Epithelial cell of proximal tubule (primary cell): ENCODE measurements around the gene ETS1. TPM values are rescaled to one million over a fixed set of nuclear protein-coding genes. Genes with fewer than 3 reads are reported as not detected.

Experiments
- DNase-seq: peaks from one replicate; pipeline ENCODE4 v3.0.0-alpha.2; 2011; ENCODE audit warnings: low read depth
- H3K4me3 ChIP-seq: 2 replicates; pipeline ENCODE4 v1.5.1; 2011; ENCODE audit warnings: low read depth, mild to moderate bottlenecking, low read length
- total RNA-seq: library from RNA; depleted of rRNA; stranded (reverse); fragments of >200 nt; gene quantifications from 2 replicates; pipeline ENCODE4 v1.2.3, GENCODE V29; 2015
- TF ChIP-seq, protein P1 (sequence below): conservative IDR thresholded peaks from 2 replicates; pipeline ENCODE4 v1.5.1; 2012; ENCODE audit warnings: low read depth, mild to moderate bottlenecking, low read length

ETS1 gene
- total RNA-seq, 1 donor from 2014 or later: 76.5 TPM

DNA sequence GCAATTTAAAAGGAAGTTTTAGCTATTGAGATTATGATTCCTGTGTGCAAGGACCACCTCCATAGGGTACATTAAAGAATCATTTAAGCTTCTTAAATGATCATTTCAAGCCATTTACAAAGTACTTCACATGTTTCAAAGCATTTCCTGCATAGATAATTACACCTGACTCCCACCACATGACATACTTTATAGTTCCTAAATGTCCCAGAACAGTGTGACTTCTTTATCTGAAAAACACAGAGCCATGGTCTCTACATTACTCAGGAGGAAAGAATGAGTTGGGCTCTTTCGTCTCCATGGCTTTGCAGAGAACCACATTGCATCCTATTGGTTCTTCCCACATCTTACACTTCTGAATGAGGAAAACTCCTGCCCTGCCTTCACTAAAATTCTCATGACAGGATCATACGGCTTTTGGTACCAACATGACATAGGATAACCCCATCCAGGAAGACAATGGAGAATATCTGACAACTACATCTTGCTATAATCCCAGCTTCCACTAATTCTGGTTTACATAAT, 88.6 kb downstream of the ETS1 start:
- H3K4me3 ChIP-seq: no peak overlapping the region
- DNase-seq: no peak
- TF ChIP-seq, protein P1, sequence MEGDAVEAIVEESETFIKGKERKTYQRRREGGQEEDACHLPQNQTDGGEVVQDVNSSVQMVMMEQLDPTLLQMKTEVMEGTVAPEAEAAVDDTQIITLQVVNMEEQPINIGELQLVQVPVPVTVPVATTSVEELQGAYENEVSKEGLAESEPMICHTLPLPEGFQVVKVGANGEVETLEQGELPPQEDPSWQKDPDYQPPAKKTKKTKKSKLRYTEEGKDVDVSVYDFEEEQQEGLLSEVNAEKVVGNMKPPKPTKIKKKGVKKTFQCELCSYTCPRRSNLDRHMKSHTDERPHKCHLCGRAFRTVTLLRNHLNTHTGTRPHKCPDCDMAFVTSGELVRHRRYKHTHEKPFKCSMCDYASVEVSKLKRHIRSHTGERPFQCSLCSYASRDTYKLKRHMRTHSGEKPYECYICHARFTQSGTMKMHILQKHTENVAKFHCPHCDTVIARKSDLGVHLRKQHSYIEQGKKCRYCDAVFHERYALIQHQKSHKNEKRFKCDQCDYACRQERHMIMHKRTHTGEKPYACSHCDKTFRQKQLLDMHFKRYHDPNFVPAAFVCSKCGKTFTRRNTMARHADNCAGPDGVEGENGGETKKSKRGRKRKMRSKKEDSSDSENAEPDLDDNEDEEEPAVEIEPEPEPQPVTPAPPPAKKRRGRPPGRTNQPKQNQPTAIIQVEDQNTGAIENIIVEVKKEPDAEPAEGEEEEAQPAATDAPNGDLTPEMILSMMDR: no peak

DNA sequence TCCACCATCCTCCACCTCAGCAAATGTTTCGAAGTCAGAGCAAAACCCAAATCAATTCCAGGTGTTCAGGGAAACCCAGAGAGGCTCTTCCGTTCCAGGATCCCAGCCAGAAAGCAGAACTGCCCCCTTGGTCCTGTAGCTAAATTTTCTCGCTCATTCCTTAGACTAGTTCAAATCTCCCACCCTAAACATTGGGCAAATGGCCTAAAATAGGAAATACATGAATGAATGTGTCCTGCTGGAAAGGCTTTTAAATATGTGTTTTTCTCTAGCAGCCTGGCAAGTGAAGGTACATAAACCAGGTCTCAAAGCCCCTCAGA, 89.6 kb downstream of the ETS1 start:
- H3K4me3 ChIP-seq: peak overlapping the region; percentile 27
- DNase-seq: no peak
- TF ChIP-seq, protein P1: no peak

DNA sequence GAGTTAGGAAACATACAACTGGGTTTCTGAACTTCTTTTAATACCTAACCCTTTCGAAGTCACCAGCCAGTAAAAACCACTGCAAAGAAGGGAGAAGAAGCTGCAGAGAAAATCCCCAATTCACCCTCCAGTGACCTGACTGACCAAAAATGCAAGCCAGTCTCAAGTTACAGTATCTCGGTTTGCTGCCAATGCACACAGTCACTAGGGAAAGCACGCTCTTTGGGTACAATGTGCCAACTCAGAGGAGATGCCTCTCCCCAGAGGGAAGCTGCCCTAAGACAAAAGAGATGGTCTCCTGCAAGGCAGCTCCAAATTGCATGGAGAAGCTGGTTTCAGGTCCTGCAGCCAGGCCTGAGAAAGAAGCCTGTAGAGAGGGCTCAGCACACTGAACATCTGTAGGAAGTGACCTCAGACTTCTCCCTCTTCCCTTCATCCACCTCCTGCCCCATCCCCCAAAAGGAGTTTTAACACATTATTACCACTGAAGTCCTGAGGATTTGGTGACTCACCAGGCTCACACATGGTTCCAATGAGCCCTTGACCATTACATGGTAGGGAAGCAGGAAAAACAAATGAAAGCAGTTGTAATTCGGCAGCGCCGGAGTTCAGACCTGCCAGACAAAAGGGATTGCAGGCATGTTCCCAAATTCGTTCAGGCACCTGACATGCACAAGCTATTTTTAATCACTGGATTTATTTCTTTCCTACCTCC, 90.1 kb downstream of the ETS1 start:
- peak; percentile 95 for DNase-seq

GRCh38 chr11:128496692-128497060, 90.7 kb downstream of the ETS1 start:
- H3K4me3 ChIP-seq: peak overlapping the region; percentile 0
- no peak for DNase-seq
- TF ChIP-seq, protein P1: no peak

More for the DNA sequence above, 90.1 kb downstream of the ETS1 start:
- H3K4me3 ChIP-seq: peak overlapping the region; percentile 27
- TF ChIP-seq, protein P1: no peak

DNA sequence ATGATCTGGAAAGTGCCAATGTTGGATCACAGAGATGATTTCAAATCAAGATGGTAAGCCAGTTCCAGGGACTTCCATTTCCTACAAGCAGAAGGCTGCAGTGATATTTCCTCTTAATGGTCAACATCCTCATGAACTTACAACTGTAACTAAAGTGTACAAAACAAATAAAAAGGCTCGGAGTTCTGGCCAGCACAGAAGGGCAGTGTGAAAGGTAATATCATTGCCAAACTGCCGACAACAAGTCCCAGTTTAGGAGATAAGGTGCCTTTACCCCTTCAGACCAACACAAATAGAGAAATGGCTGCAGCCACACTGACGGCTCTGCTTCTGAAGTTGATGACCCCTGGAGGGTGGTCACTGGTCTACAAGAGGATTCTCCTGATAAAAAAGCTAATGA, 91.1 kb downstream of the ETS1 start:
- TF ChIP-seq, protein P1: no peak
- H3K4me3 ChIP-seq: no peak overlapping the region
- no peak for DNase-seq

DNA sequence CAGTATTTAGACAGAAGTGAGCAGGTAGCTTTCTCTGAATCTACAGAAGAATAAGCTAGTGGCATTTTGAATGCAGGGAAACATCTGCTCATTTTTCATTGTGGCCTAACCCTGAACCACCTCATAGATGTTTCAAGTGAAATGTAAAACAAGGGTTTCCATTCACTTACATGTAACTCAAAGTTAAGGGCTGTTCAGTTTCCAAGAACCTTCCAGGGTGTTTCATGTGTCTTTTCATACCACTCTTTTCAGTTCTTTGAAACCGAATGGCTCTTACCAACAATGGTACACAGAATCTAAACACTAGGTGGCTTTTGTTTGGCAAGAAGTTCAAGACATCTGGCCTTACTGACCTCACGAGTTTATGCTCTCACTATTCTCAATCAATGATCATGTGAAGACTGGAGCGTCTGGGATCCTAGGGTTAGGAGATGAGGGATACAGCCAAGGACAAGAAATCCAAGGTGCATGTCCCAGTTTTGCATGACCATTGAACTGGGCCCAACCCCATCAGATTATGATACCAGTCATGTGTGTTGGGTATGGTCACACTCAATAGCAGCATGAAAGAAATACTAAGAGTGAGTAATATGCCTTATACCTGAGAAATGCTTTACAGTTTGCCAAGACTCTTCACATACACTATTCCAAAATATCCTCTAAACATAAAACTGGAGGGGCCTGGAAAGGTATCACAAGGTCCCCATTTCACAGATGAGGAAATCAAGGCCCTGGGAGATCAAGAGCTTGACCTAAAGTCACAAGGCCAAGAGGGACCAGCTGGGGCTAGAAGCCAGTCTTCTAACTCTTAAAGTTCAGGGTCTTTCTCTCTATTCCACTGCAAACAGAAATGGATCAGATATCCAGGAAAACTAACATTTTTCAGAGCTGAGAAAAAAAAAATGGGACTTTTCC, 92.7 kb downstream of the ETS1 start:
- DNase-seq: no peak
- H3K4me3 ChIP-seq: no peak overlapping the region
- TF ChIP-seq, protein P1: no peak
